ENCODE data around the gene PHLDA2. TPM values are rescaled to one million over a fixed set of nuclear protein-coding genes. Genes with fewer than 3 reads are reported as not detected.

Gene PHLDA2
- polyA plus RNA-seq, 1 of the 3 experiments (the other 2 are of a cell fraction) = 23.6 TPM

- WGBS (ENCODE audit: low lambda C conversion rate) = 93% methylated on average over 13 of the region's 13 CpGs
- Histone ChIP-seq H3K9me2 (no peaks in the 10 kb centered on the region), H3K4me3 (ENCODE audit: low read depth in 2 of 2, low read length in 1 of 2) (no peak overlapping the region), H3K27me3 (ENCODE audit: insufficient read depth) (no peaks in the 10 kb centered on the region), H3K4me2 (peak overlapping the region; percentile 67; the same call in 1 of the 2 replicates), H3K36me3 (replicated peaks in 1 of 2; ENCODE audit: control insufficient read depth in 1 of 2, insufficient read depth in 2 of 2, low read length in 1 of 2) (no peaks in the 10 kb centered on the region), H3F3A (replicated peaks; ENCODE audit: insufficient read depth) (peaks cover 7% of the 10 kb centered on the region), H4K20me1 (ENCODE audit: insufficient read depth) (no peaks in the 10 kb centered on the region), H3K27ac (ENCODE audit: low read depth in 2 of 2, low read length in 1 of 2) (peak overlapping the region in 1 of 2 experiments; percentile 47; a peak in 1 of 4 replicates), H3K9me3 (no peaks in the 10 kb centered on the region), H3K9ac (no peak overlapping the region), H2AFZ (ENCODE audit: low read depth) (no peak overlapping the region), H3K79me2 (ENCODE audit: insufficient read depth) (no peaks in the 10 kb centered on the region), H3K4me1 (ENCODE audit: control insufficient read depth in 1 of 2, insufficient read depth in 2 of 2, low read depth in 1 of 2, low read length in 1 of 2) (peaks cover 17 to 21% of the 10 kb centered on the region in 2 experiments; a peak in 3 of 4 replicates)
- no peak for DNase-seq
- no peak for TF ChIP-seq ELF1 (IDR thresholded peaks at IDR 0.05)
- CTCF ChIA-PET = interaction anchor here (2.0 to 2.1 kb wide), 3 partner anchors 10 to 367 kb away, joined by 6 to 29 read pairs (median 10); partner anchors contain the start of gene CDKN1C
- POLR2A ChIA-PET = no interaction called here
Observed at GRCh38 chr11:2899080-2899783, 30.0 kb downstream of the PHLDA2 start.

DNA sequence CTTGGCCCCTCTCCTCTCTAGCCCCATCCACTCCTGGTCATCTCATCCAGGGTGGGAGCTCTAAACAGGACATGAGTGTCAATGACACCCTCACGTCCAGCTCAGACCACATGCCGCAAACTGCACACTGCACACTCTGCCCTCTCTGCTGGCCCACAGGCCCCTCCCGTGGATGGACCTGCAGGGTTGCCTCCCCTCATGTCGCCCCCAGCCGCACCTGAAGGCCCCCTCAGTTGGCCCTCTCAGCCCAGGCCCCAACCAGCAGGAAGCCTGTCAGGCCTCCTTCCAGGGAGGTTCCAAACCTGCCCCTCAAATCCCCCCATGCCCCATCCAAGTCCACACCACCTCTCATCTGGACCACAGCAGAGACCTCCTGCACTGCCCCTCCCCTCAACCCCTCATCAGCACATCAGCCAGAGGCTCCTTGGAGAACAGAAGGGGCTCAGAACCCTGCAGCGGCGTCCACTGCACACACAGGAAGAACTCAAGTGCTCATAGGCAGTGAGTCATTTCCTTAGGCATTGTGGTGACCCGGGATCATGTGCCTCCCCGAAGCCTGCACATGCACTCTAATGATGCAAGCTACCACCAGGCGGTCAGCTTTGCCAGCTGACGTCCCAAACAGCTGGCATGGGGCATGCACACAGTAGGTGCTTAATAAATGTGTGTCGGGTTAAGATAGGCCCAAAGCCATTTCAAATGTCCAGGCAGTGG, 30.7 kb downstream of the PHLDA2 start:
- Histone ChIP-seq H3K4me2 (peak overlapping the region; percentile 67), H3F3A (replicated peaks; ENCODE audit: insufficient read depth) (peaks cover 7% of the 10 kb centered on the region), H3K4me1 (ENCODE audit: control insufficient read depth in 1 of 2, insufficient read depth in 2 of 2, low read depth in 1 of 2, low read length in 1 of 2) (peaks cover 17 to 18% of the 10 kb centered on the region in 2 experiments; a peak in 3 of 4 replicates), H4K20me1 (ENCODE audit: insufficient read depth) (no peaks in the 10 kb centered on the region), H3K27me3 (ENCODE audit: insufficient read depth) (no peaks in the 10 kb centered on the region), H3K36me3 (replicated peaks in 1 of 2; ENCODE audit: control insufficient read depth in 1 of 2, insufficient read depth in 2 of 2, low read length in 1 of 2) (no peaks in the 10 kb centered on the region), H3K79me2 (ENCODE audit: insufficient read depth) (no peaks in the 10 kb centered on the region), H3K4me3 (ENCODE audit: low read depth in 2 of 2, low read length in 1 of 2) (no peak overlapping the region), H2AFZ (ENCODE audit: low read depth) (no peak overlapping the region), H3K9me2 (no peaks in the 10 kb centered on the region), H3K27ac (ENCODE audit: low read depth in 2 of 2, low read length in 1 of 2) (peak overlapping the region in 1 of 2 experiments; percentile 47; a peak in 2 of 4 replicates), H3K9me3 (no peaks in the 10 kb centered on the region), H3K9ac (peak overlapping the region; percentile 14; the same call in 1 of the 2 replicates)
- 53% methylated on average over 11 of the region's 12 CpGs for WGBS (ENCODE audit: low lambda C conversion rate)
- ChIA-PET CTCF (interaction anchor here (2.0 to 2.1 kb wide), 3 partner anchors 10 to 366 kb away, joined by 6 to 29 read pairs (median 10); partner anchors contain the start of gene CDKN1C), POLR2A (no interaction called here)
- DNase-seq = no peak
- TF ChIP-seq RCOR1 (IDR thresholded peaks at IDR 0.05; ENCODE audit: low read length) (no peak), MAX (IDR thresholded peaks at IDR 0.05; ENCODE audit: low read depth) (peak; percentile 99), TCF12 (IDR thresholded peaks at IDR 0.05) (peak; percentile 74), JUND (IDR thresholded peaks at IDR 0.05) (no peak; the same call in 1 of the 2 replicates), POLR2AphosphoS5 (IDR thresholded peaks at IDR 0.05; ENCODE audit: low read depth, low read length) (peak; percentile 53; the same call in 1 of the 2 replicates), ELF1 (IDR thresholded peaks at IDR 0.05) (peak; percentile 28; the same call in 1 of the 2 replicates), EP300 (IDR thresholded peaks at IDR 0.05; ENCODE audit: borderline replicate concordance in 1 of 2, low read depth in 1 of 2, low read length in 1 of 2) (0 out of 4 replicates have a peak, but pooled peaks of 1 of the 2 experiments have one; percentile 22), MXI1 (IDR thresholded peaks at IDR 0.05; ENCODE audit: low read depth, low read length) (no peak), SMC3 (IDR thresholded peaks at IDR 0.05; ENCODE audit: low read depth, low read length) (no peak), FOSL2 (IDR thresholded peaks at IDR 0.05; ENCODE audit: borderline replicate concordance, low read depth) (peak; percentile 76; the same call in 1 of the 2 replicates), GABPA (IDR thresholded peaks at IDR 0.05; ENCODE audit: low read depth) (peak; percentile 46; the same call in 1 of the 2 replicates), YY1 (IDR thresholded peaks at IDR 0.05; ENCODE audit: low read depth) (no peak)
- TF ChIP-seq, protein P1, sequence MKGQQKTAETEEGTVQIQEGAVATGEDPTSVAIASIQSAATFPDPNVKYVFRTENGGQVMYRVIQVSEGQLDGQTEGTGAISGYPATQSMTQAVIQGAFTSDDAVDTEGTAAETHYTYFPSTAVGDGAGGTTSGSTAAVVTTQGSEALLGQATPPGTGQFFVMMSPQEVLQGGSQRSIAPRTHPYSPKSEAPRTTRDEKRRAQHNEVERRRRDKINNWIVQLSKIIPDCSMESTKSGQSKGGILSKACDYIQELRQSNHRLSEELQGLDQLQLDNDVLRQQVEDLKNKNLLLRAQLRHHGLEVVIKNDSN (IDR thresholded peaks at IDR 0.05; ENCODE audit: borderline replicate concordance, low read depth) = peak; percentile 72; the same call in 1 of the 2 replicates
- TF ChIP-seq, protein P2, sequence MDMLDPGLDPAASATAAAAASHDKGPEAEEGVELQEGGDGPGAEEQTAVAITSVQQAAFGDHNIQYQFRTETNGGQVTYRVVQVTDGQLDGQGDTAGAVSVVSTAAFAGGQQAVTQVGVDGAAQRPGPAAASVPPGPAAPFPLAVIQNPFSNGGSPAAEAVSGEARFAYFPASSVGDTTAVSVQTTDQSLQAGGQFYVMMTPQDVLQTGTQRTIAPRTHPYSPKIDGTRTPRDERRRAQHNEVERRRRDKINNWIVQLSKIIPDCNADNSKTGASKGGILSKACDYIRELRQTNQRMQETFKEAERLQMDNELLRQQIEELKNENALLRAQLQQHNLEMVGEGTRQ (IDR thresholded peaks at IDR 0.05; ENCODE audit: borderline replicate concordance, low read depth, low read length) = no peak
- TF ChIP-seq, protein P3, sequence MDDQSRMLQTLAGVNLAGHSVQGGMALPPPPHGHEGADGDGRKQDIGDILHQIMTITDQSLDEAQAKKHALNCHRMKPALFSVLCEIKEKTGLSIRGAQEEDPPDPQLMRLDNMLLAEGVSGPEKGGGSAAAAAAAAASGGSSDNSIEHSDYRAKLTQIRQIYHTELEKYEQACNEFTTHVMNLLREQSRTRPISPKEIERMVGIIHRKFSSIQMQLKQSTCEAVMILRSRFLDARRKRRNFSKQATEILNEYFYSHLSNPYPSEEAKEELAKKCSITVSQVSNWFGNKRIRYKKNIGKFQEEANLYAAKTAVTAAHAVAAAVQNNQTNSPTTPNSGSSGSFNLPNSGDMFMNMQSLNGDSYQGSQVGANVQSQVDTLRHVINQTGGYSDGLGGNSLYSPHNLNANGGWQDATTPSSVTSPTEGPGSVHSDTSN (IDR thresholded peaks at IDR 0.05) = peak; percentile 49
- TF ChIP-seq, protein P4, sequence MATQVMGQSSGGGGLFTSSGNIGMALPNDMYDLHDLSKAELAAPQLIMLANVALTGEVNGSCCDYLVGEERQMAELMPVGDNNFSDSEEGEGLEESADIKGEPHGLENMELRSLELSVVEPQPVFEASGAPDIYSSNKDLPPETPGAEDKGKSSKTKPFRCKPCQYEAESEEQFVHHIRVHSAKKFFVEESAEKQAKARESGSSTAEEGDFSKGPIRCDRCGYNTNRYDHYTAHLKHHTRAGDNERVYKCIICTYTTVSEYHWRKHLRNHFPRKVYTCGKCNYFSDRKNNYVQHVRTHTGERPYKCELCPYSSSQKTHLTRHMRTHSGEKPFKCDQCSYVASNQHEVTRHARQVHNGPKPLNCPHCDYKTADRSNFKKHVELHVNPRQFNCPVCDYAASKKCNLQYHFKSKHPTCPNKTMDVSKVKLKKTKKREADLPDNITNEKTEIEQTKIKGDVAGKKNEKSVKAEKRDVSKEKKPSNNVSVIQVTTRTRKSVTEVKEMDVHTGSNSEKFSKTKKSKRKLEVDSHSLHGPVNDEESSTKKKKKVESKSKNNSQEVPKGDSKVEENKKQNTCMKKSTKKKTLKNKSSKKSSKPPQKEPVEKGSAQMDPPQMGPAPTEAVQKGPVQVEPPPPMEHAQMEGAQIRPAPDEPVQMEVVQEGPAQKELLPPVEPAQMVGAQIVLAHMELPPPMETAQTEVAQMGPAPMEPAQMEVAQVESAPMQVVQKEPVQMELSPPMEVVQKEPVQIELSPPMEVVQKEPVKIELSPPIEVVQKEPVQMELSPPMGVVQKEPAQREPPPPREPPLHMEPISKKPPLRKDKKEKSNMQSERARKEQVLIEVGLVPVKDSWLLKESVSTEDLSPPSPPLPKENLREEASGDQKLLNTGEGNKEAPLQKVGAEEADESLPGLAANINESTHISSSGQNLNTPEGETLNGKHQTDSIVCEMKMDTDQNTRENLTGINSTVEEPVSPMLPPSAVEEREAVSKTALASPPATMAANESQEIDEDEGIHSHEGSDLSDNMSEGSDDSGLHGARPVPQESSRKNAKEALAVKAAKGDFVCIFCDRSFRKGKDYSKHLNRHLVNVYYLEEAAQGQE (IDR thresholded peaks at IDR 0.05; ENCODE audit: low read depth, low read length) = peak; percentile 39; the same call in 1 of the 2 replicates
